Measurements from ENCODE around the gene PIEZO2.

Gene PIEZO2

GRCh38 chr18:11147962-11148679 lies 1.2 kb downstream of the PIEZO2 start (continued):
- TF ChIP-seq, protein P1, sequence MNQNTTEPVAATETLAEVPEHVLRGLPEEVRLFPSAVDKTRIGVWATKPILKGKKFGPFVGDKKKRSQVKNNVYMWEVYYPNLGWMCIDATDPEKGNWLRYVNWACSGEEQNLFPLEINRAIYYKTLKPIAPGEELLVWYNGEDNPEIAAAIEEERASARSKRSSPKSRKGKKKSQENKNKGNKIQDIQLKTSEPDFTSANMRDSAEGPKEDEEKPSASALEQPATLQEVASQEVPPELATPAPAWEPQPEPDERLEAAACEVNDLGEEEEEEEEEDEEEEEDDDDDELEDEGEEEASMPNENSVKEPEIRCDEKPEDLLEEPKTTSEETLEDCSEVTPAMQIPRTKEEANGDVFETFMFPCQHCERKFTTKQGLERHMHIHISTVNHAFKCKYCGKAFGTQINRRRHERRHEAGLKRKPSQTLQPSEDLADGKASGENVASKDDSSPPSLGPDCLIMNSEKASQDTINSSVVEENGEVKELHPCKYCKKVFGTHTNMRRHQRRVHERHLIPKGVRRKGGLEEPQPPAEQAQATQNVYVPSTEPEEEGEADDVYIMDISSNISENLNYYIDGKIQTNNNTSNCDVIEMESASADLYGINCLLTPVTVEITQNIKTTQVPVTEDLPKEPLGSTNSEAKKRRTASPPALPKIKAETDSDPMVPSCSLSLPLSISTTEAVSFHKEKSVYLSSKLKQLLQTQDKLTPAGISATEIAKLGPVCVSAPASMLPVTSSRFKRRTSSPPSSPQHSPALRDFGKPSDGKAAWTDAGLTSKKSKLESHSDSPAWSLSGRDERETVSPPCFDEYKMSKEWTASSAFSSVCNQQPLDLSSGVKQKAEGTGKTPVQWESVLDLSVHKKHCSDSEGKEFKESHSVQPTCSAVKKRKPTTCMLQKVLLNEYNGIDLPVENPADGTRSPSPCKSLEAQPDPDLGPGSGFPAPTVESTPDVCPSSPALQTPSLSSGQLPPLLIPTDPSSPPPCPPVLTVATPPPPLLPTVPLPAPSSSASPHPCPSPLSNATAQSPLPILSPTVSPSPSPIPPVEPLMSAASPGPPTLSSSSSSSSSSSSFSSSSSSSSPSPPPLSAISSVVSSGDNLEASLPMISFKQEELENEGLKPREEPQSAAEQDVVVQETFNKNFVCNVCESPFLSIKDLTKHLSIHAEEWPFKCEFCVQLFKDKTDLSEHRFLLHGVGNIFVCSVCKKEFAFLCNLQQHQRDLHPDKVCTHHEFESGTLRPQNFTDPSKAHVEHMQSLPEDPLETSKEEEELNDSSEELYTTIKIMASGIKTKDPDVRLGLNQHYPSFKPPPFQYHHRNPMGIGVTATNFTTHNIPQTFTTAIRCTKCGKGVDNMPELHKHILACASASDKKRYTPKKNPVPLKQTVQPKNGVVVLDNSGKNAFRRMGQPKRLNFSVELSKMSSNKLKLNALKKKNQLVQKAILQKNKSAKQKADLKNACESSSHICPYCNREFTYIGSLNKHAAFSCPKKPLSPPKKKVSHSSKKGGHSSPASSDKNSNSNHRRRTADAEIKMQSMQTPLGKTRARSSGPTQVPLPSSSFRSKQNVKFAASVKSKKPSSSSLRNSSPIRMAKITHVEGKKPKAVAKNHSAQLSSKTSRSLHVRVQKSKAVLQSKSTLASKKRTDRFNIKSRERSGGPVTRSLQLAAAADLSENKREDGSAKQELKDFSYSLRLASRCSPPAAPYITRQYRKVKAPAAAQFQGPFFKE (tag by site-specific recombination; IDR thresholded peaks at IDR 0.05; ENCODE audit: borderline replicate concordance): no peak
- TF ChIP-seq MZF1 (tag by site-specific recombination; IDR thresholded peaks at IDR 0.05; ENCODE audit: borderline replicate concordance) (no peak), YY1 (tag by site-specific recombination; IDR thresholded peaks at IDR 0.05) (no peak), ZNF423 (tag by site-specific recombination; IDR thresholded peaks at IDR 0.05) (no peak)

DNA sequence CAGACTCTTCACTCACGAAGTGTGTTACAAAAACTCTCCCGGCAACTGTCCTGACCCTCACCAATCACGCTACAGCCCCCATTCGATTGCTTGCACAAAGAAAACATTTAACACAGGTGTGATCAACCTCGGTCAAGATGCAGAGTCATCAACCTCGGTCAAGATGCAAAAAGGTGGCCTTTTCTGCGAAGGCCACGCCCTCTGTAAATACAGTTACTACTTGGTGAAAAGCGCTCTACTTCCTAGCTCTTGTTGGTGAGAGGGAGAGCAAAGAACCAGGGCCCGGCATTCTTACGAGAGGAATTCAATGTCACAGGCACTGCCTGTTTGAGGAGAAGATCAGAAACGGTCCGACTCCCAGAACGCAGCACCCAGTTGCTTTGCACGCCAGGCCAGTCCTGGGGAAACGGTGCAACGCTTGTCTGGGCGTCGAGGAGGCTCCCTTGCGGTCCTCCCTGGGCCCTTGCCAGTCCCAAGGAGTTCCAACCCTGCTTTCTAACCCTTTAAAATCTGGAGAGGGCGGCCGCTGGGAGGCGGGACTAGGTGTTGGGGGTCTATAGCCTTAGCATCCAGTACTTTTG lies 1.9 kb downstream of the PIEZO2 start:
- H3K4me1 ChIP-seq (ENCODE audit: control insufficient read depth, insufficient read depth, low read length): peaks cover 6% of the 10 kb centered on the region
- H3K36me3 ChIP-seq (ENCODE audit: control insufficient read depth in 2 of 2, insufficient read depth in 1 of 2, low read length in 2 of 2): no peaks in the 10 kb centered on the region
- TF ChIP-seq HIC1 (tag by site-specific recombination; IDR thresholded peaks at IDR 0.05) (no peak), ZSCAN16 (tag by site-specific recombination; IDR thresholded peaks at IDR 0.05) (no peak), ZNF157 (tag by site-specific recombination; IDR thresholded peaks at IDR 0.05) (no peak), PRDM10 (tag by site-specific recombination; IDR thresholded peaks at IDR 0.05) (no peak), ZNF114 (tag by site-specific recombination; IDR thresholded peaks at IDR 0.05) (no peak), ZNF785 (tag by site-specific recombination; IDR thresholded peaks at IDR 0.05) (no peak), ZBTB48 (tag by site-specific recombination; IDR thresholded peaks at IDR 0.05) (no peak), ZNF274 (IDR thresholded peaks at IDR 0.05; ENCODE audit: low read length) (no peak), ZNF274 (tag by site-specific recombination; IDR thresholded peaks at IDR 0.05; ENCODE audit: borderline replicate concordance) (no peak)
- no peak overlapping the region for H3K4me3 ChIP-seq (ENCODE audit: low read depth, low read length)
- ChIA-PET POLR2A (no interaction called here), CTCF (interaction anchor here (1.1 kb wide), 1 partner anchor 405 kb away, joined by 5 read pairs; no protein-coding TSS in a partner anchor)
- H3K27ac ChIP-seq (ENCODE audit: extremely low read depth, low read depth, low read length): no peak overlapping the region
- no peaks in the 10 kb centered on the region for H3K9me3 ChIP-seq (ENCODE audit: control insufficient read depth, insufficient read depth, low read depth, low read length)
